K562 (cell line): ENCODE measurements around the gene GMDS. TPM values are rescaled to one million over a fixed set of nuclear protein-coding genes. Genes with fewer than 3 reads are reported as not detected.

Source experiments
- ATAC-seq: fragments of 200-7000 bp; cut with Tn5 transposase; 3 replicates; pipeline ENCODE4 v1.9.1; 2020; ENCODE audit warnings: moderate library complexity
- BruUV-seq: library from RNA; stranded (reverse); fragments of 400-500 nt; replicated peaks from 2 replicates; lab custom pipeline; 2021; lab: Mats Ljungman, UMichigan
- CTCF ChIA-PET: fragments of 300-600 bp; formaldehyde crosslinking; extraction: SDS; loops from one replicate; lab custom pipeline; 2021; ENCODE audit warnings: low intra/inter-chr PET ratio; lab: Yijun Ruan, JAX
- POLR2A ChIA-PET: fragments of 300-600, 350-650 bp; sonication (Branson Sonifier 250); formaldehyde crosslinking; extraction: SDS; loops from one replicate; lab custom pipeline; 2021; ENCODE audit warnings: antibody characterized with exemption, inconsistent platforms; lab: Yijun Ruan, JAX
- DNase-seq, 4 experiments: peaks; one replicate each; pipeline versions ENCODE4 v3.0.0 to v3.0.0-alpha.2; 2011 to 2018; ENCODE audit warnings: low spot score in 3 of 4, mixed read lengths in 3 of 4; ENCODE audit errors: extremely low read depth in 1 of 4
- FAIRE-seq: peaks from 2 replicates; lab custom pipeline; 2011; peaks lifted over from hg19 to GRCh38; lab: Jason Lieb, UNC
- H2AFZ ChIP-seq: 2 replicates; pipeline ENCODE4 v1.6.0; 2011; ENCODE audit warnings: low read depth, low read length, control low read depth, inconsistent platforms
- H3K27ac ChIP-seq: fragments of 200-600 bp; 3 replicates; pipeline ENCODE4 v1.8.0; 2011; ENCODE audit warnings: low read depth, mild to moderate bottlenecking, control low read depth, inconsistent platforms, low read length, moderate library complexity, mixed read lengths; ENCODE audit errors: extremely low read depth
- H3K27me3 ChIP-seq, 2 experiments: fragments of 300-600 bp in 1 of 2; 2 replicates in 1 of 2; 3 replicates in 1 of 2; pipeline versions ENCODE4 v1.6.0 to v1.8.0; 2011; ENCODE audit warnings: inconsistent platforms in 2 of 2, low read length in 2 of 2, mild to moderate bottlenecking in 1 of 2, mixed read lengths in 1 of 2, moderate library complexity in 1 of 2; ENCODE audit not compliant: control insufficient read depth in 2 of 2, insufficient read depth in 2 of 2
- H3K36me3 ChIP-seq: fragments of 300-600 bp; 3 replicates; pipeline ENCODE4 v1.8.0; 2011; ENCODE audit warnings: mild to moderate bottlenecking, low read length, inconsistent platforms; ENCODE audit not compliant: control insufficient read depth, insufficient read depth
- H3K4me1 ChIP-seq, 2 experiments: fragments of 200-600 bp in 1 of 2; replicated peaks in 1 of 2; 2 replicates in 1 of 2; 3 replicates in 1 of 2; pipeline versions ENCODE4 v1.5.1 to v1.8.0; 2011; ENCODE audit warnings: inconsistent platforms in 2 of 2, low read length in 2 of 2, mild to moderate bottlenecking in 1 of 2, mixed read lengths in 1 of 2, moderate library complexity in 1 of 2; ENCODE audit not compliant: control insufficient read depth in 2 of 2, insufficient read depth in 2 of 2
- H3K4me2 ChIP-seq: 2 replicates; pipeline ENCODE4 v1.6.1; 2011; ENCODE audit warnings: low read length, control low read depth, inconsistent platforms, mixed read lengths; ENCODE audit not compliant: insufficient read depth
- H3K4me3 ChIP-seq: fragments of 200-600 bp; sonication (generic), shearing (Covaris generic); 2 replicates; pipeline ENCODE4 v1.5.1; 2016; ENCODE audit warnings: control low read depth, inconsistent platforms
- H3K79me2 ChIP-seq: fragments of 200-600 bp; 3 replicates; pipeline ENCODE4 v1.8.0; 2011; ENCODE audit warnings: low read length, inconsistent platforms; ENCODE audit not compliant: control insufficient read depth, insufficient read depth
- H3K9ac ChIP-seq, 2 experiments: 2 replicates each; pipeline versions ENCODE4 v1.6.0 to v1.6.1; 2011; ENCODE audit warnings: low read depth in 2 of 2, low read length in 2 of 2, control low read depth in 1 of 2, inconsistent platforms in 1 of 2, mild to moderate bottlenecking in 1 of 2, mixed read lengths in 1 of 2; ENCODE audit not compliant: insufficient read depth in 1 of 2
- H3K9me1 ChIP-seq: one replicate; pipeline ENCODE4 v1.6.0; 2011; ENCODE audit warnings: inconsistent platforms, mild to moderate bottlenecking, low read length, moderate library complexity; ENCODE audit not compliant: control insufficient read depth, insufficient read depth
- H3K9me3 ChIP-seq: replicated peaks from 2 replicates; pipeline ENCODE4 v1.5.1; 2011; ENCODE audit warnings: low read depth, low read length, inconsistent platforms; ENCODE audit not compliant: control insufficient read depth, insufficient read depth
- H4K20me1 ChIP-seq: replicated peaks from 2 replicates; pipeline ENCODE4 v1.6.1; 2011; ENCODE audit warnings: low read length, inconsistent platforms, mixed read lengths; ENCODE audit not compliant: control insufficient read depth, insufficient read depth
- WGBS: fragments of 100-300 bp; shearing (Covaris generic); methylation state at CpG from one replicate; pipeline ENCODE4 v1.1.6; 2016; ENCODE audit warnings: low coverage, mixed read lengths; ENCODE audit not compliant: insufficient coverage; ENCODE audit errors: missing lambda C conversion rate; 5-methylcytosine and 5-hydroxymethylcytosine counted together
- in situ Hi-C: fragments of 300-500 bp; cut with MboI; formaldehyde crosslinking; loops from 4 replicates; pipeline ENCODE4 v1.15.0; 2018; ENCODE audit warnings: inconsistent platforms, mixed read lengths
- intact Hi-C: fragments of 100-400 bp; cut with micrococcal nuclease; formaldehyde crosslinking; loops from 2 replicates; pipeline ENCODE4 v1.14.2; 2022
- polyA plus RNA-seq, 8 experiments: library from polyadenylated mRNA; depleted of rRNA in 4 of 8; stranded (reverse) in 5 of 8; unstranded in 3 of 8; fragments of >200 nt; fragmentation: Nextera tagmentation in 2 of 8; fragmentation: Illumina TruSeq in 1 of 8; extraction: Ambion mirVana in 2 of 8; extraction: Trizol in 1 of 8; gene quantifications; 2 replicates each; pipeline versions ENCODE4 v1.2.1 to v1.2.3, GENCODE V29; 2011 to 2014; ENCODE audit warnings: inconsistent platforms in 1 of 8, missing spikeins in 1 of 8
- total RNA-seq, 7 experiments: library from RNA; depleted of rRNA in 6 of 7; stranded (reverse); fragments of >200 nt in 6 of 7; fragmentation: Illumina TruSeq in 2 of 7; extraction: Trizol in 2 of 7; gene quantifications; 2 replicates each; pipeline versions ENCODE4 v1.2.1 to v1.2.3, GENCODE V29; 2011 to 2021; ENCODE audit warnings: low replicate concordance in 1 of 7
- TF ChIP-seq, protein P1 (sequence below): IDR thresholded peaks from 2 replicates; pipeline ENCODE4 v1.6.1; 2011; ENCODE audit not compliant: insufficient read length; ENCODE audit errors: extremely low read depth
- TF ChIP-seq, protein P2 (sequence below): fragments of 250-450 bp; sonication (Bioruptor Pico); IDR thresholded peaks from 2 replicates; pipeline ENCODE4 v1.9.0; 2021; ENCODE audit warnings: mild to moderate bottlenecking, inconsistent platforms

Gene GMDS
- total and polyA plus RNA-seq, 9 of the 15 experiments (the other 6 are each of a cell fraction or from before 2014, with no cell fraction given), result 0.48 to 31.8 (median 13.4) TPM

GRCh38 chr6:1867197-1867596 is 378.2 kb downstream of the GMDS start:
- TF ChIP-seq, protein P1, sequence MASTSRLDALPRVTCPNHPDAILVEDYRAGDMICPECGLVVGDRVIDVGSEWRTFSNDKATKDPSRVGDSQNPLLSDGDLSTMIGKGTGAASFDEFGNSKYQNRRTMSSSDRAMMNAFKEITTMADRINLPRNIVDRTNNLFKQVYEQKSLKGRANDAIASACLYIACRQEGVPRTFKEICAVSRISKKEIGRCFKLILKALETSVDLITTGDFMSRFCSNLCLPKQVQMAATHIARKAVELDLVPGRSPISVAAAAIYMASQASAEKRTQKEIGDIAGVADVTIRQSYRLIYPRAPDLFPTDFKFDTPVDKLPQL, result no peak
- TF ChIP-seq, protein P2, sequence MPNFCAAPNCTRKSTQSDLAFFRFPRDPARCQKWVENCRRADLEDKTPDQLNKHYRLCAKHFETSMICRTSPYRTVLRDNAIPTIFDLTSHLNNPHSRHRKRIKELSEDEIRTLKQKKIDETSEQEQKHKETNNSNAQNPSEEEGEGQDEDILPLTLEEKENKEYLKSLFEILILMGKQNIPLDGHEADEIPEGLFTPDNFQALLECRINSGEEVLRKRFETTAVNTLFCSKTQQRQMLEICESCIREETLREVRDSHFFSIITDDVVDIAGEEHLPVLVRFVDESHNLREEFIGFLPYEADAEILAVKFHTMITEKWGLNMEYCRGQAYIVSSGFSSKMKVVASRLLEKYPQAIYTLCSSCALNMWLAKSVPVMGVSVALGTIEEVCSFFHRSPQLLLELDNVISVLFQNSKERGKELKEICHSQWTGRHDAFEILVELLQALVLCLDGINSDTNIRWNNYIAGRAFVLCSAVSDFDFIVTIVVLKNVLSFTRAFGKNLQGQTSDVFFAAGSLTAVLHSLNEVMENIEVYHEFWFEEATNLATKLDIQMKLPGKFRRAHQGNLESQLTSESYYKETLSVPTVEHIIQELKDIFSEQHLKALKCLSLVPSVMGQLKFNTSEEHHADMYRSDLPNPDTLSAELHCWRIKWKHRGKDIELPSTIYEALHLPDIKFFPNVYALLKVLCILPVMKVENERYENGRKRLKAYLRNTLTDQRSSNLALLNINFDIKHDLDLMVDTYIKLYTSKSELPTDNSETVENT (CRISPR knock-in tag), result no peak
- CTCF ChIA-PET, result no interaction called here
- no peak for ATAC-seq

More at GRCh38 chr6:1867197-1867596, 378.2 kb downstream of the GMDS start:
- intact Hi-C loops (no loop called here), in situ Hi-C loops (no loop called here)
- WGBS, result 7% methylated on average over 3 of the region's 3 CpGs
- FAIRE-seq (no peak), DNase-seq (no peak)
- Histone ChIP-seq H3K27me3 (peaks cover 12 to 21% of the 10 kb centered on the region in 2 experiments), H3K79me2 (no peaks in the 10 kb centered on the region), H3K9me3 (no peaks in the 10 kb centered on the region), H4K20me1 (no peaks in the 10 kb centered on the region; the same call in 1 of the 2 replicates), H3K4me3 (no peak overlapping the region), H3K4me2 (no peak overlapping the region), H3K36me3 (no peaks in the 10 kb centered on the region), H2AFZ (no peak overlapping the region), H3K4me1 (no peaks in the 10 kb centered on the region), H3K9ac (no peak overlapping the region), H3K9me1 (no peaks in the 10 kb centered on the region), H3K27ac (no peak overlapping the region)
- BruUV-seq, result no TSS peak
- POLR2A ChIA-PET, result no interaction called here
